Measurements from ENCODE around the gene GALNTL6.
"Not testable (repeated sequence)": the region's sequence is repeated elsewhere in the genome, so short reads cannot be mapped to it uniquely, and the experiment has no call there.

Gene GALNTL6

GRCh38 chr4:172927096-172927814, 1114.1 kb downstream of the GALNTL6 start:
- no peak for DNase-seq (ENCODE audit: low spot score)
- FAIRE-seq: no peak

GRCh38 chr4:172928347-172928746, 1115.1 kb downstream of the GALNTL6 start:
- no peak for DNase-seq (ENCODE audit: low spot score)
- no peak for FAIRE-seq

GRCh38 chr4:172938072-172938829, 1125.0 kb downstream of the GALNTL6 start:
- no peak for FAIRE-seq
- DNase-seq (ENCODE audit: low spot score): no peak

GRCh38 chr4:172938870-172939269, 1125.7 kb downstream of the GALNTL6 start:
- FAIRE-seq (no peak), DNase-seq (ENCODE audit: low spot score) (no peak)

- DNase-seq (ENCODE audit: low spot score) (no peak), FAIRE-seq (no peak)
Measured at GRCh38 chr4:172942840-172943239, 1129.6 kb downstream of the GALNTL6 start.

- FAIRE-seq (no peak), DNase-seq (ENCODE audit: low spot score) (no peak)
Measured at GRCh38 chr4:172945611-172946010, 1132.4 kb downstream of the GALNTL6 start.

GRCh38 chr4:172946503-172946902, 1133.3 kb downstream of the GALNTL6 start:
- no peak for DNase-seq (ENCODE audit: low spot score)
- no peak for FAIRE-seq

- FAIRE-seq: no peak
- no peak for DNase-seq (ENCODE audit: low spot score)
Measured at GRCh38 chr4:172947594-172947993, 1134.4 kb downstream of the GALNTL6 start.

GRCh38 chr4:172950990-172951389, 1137.8 kb downstream of the GALNTL6 start:
- DNase-seq (ENCODE audit: low spot score) (no peak), FAIRE-seq (no peak)

- FAIRE-seq (no peak), DNase-seq (ENCODE audit: low spot score) (no peak)
Measured at GRCh38 chr4:172951679-172952451, 1138.7 kb downstream of the GALNTL6 start.

GRCh38 chr4:172953896-172954568, 1140.8 kb downstream of the GALNTL6 start:
- FAIRE-seq: no peak
- no peak for DNase-seq (ENCODE audit: low spot score)

- not testable (repeated sequence) for FAIRE-seq; DNase-seq (ENCODE audit: low spot score)
Measured at GRCh38 chr4:172956340-172956739, 1143.1 kb downstream of the GALNTL6 start.

GRCh38 chr4:172957216-172957615, 1144.0 kb downstream of the GALNTL6 start:
- no peak for FAIRE-seq
- DNase-seq (ENCODE audit: low spot score): no peak

- FAIRE-seq: no peak
- no peak for DNase-seq (ENCODE audit: low spot score)
Measured at GRCh38 chr4:172962564-172963353, 1149.6 kb downstream of the GALNTL6 start.

GRCh38 chr4:172963498-172964294, 1150.5 kb downstream of the GALNTL6 start:
- FAIRE-seq: no peak
- no peak for DNase-seq (ENCODE audit: low spot score)

GRCh38 chr4:172970189-172970588, 1157.0 kb downstream of the GALNTL6 start:
- DNase-seq (ENCODE audit: low spot score); FAIRE-seq: not testable (repeated sequence)

GRCh38 chr4:172974586-172974985, 1161.4 kb downstream of the GALNTL6 start:
- FAIRE-seq (no peak), DNase-seq (ENCODE audit: low spot score) (no peak)

GRCh38 chr4:172975651-172976229, 1162.5 kb downstream of the GALNTL6 start:
- no peak for DNase-seq (ENCODE audit: low spot score)
- no peak for FAIRE-seq

- DNase-seq (ENCODE audit: low spot score); FAIRE-seq: not testable (repeated sequence)
Measured at GRCh38 chr4:172977491-172978041, 1164.4 kb downstream of the GALNTL6 start.

Data from RCC 7860 (cell line).